Gastroesophageal sphincter (tissue), 3 donors: ENCODE measurements around the gene OXER1.

Source experiments
- CTCF ChIP-seq, 4 experiments: fragments of 200-600 bp in 2 of 4; fragments of 450-650 bp in 2 of 4; sonication (generic) in 1 of 4; IDR thresholded peaks; one replicate each; pipeline ENCODE4 v1.5.1; 2017 to 2019; ENCODE audit warnings: antibody characterized with exemption in 4 of 4, mild to moderate bottlenecking in 2 of 4, moderate library complexity in 2 of 4
- EP300 ChIP-seq: sonication (generic); formaldehyde crosslinking; IDR thresholded peaks from one replicate; pipeline ENCODE4 v1.6.1; 2017; ENCODE audit warnings: antibody characterized with exemption, mild to moderate bottlenecking
- POLR2A ChIP-seq, 2 donors: fragments of 450-650 bp; IDR thresholded peaks; one replicate each; pipeline ENCODE4 v1.6.1; 2017; ENCODE audit warnings: antibody characterized with exemption in 2 of 2, mild to moderate bottlenecking in 2 of 2, moderate library complexity in 1 of 2
- POLR2AphosphoS5 ChIP-seq: sonication (generic); formaldehyde crosslinking; IDR thresholded peaks from one replicate; pipeline ENCODE4 v1.6.1; 2017; ENCODE audit warnings: antibody characterized with exemption

DNA sequence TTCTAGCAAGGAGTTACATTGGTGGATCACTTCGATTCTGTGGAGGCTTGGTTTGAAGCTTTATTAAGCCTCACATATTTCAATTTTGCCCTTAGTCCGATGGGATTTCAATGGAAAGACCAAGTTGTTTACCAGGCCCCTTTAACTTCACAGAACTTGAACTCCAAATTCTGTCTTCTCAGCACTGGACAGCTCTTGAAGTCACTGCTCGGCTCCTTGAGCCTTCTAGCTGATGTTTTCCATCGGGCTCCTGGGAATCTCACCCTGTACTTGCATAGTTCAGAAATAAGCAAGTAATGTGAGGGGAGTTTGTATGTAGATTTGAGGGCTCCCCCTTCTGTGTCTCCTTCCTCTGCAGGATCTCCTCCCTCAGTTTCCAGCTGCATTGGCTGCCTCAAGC is 15.1 kb downstream of the OXER1 start:
- TF ChIP-seq POLR2AphosphoS5 (no peak), CTCF (IDR thresholded peaks at IDR 0.05) (no peak), POLR2A (IDR thresholded peaks at IDR 0.05) (no peak), EP300 (no peak)
